VCaP (cell line): Measurements from ENCODE around the gene PCCA.
A peak's percentile ranks its signal among the peaks of the same experiment; 100 is the strongest.
"Not testable (repeated sequence)": the region's sequence is repeated elsewhere in the genome, so short reads cannot be mapped to it uniquely, and the experiment has no call there.

Source experiments
- H3K27ac ChIP-seq: fragments of 450-650 bp; 2 replicates; pipeline ENCODE4 v1.5.1; 2017
- TF ChIP-seq, protein P1 (sequence below): fragments of 450-650 bp; conservative IDR thresholded peaks from 2 replicates; pipeline ENCODE4 v1.5.1; 2017; ENCODE audit warnings: mild to moderate bottlenecking, moderate library complexity

The PCCA gene

DNA sequence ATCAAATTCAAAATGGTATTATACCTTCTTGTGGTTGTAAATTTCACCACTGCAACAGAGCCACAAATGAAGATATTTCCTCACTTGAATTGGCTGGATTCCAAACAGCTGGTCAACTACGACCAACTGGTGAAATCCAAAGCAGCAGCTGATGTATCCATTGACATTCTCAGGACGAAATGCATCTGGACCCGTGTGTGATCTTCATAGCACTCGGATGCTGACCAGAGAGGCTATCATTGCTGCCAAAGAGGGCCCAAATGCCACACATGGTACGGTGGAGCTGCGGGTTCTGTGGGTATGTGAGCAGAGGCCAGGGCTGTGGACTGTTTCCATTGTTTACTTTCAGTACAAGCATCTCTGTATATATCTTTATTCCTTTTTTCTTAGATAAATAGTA, 25.6 kb upstream of the PCCA start:
- H3K27ac ChIP-seq = no peak overlapping the region
- TF ChIP-seq, protein P1, sequence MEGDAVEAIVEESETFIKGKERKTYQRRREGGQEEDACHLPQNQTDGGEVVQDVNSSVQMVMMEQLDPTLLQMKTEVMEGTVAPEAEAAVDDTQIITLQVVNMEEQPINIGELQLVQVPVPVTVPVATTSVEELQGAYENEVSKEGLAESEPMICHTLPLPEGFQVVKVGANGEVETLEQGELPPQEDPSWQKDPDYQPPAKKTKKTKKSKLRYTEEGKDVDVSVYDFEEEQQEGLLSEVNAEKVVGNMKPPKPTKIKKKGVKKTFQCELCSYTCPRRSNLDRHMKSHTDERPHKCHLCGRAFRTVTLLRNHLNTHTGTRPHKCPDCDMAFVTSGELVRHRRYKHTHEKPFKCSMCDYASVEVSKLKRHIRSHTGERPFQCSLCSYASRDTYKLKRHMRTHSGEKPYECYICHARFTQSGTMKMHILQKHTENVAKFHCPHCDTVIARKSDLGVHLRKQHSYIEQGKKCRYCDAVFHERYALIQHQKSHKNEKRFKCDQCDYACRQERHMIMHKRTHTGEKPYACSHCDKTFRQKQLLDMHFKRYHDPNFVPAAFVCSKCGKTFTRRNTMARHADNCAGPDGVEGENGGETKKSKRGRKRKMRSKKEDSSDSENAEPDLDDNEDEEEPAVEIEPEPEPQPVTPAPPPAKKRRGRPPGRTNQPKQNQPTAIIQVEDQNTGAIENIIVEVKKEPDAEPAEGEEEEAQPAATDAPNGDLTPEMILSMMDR = no peak

DNA sequence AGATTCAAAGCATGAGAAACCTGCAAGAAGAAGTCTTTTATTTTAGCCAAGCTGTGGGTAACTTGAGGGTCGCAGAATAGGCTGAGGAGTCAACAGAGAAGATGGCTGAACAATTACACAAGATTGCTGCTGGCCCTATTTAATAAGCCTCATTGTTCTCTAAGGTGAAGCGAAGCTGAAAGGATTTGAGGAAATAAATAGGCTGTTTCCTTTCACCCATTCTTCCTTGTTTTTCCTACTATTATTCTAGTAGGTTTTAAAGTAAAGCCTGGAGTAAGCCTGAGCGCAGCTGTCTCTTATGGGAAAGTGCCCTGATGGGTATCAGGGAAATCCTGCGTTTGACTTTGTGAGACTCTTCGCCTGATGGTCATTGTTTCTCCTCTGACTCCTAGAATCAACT, 25.0 kb upstream of the PCCA start:
- H3K27ac ChIP-seq = no peak overlapping the region
- TF ChIP-seq, protein P1 = no peak

DNA sequence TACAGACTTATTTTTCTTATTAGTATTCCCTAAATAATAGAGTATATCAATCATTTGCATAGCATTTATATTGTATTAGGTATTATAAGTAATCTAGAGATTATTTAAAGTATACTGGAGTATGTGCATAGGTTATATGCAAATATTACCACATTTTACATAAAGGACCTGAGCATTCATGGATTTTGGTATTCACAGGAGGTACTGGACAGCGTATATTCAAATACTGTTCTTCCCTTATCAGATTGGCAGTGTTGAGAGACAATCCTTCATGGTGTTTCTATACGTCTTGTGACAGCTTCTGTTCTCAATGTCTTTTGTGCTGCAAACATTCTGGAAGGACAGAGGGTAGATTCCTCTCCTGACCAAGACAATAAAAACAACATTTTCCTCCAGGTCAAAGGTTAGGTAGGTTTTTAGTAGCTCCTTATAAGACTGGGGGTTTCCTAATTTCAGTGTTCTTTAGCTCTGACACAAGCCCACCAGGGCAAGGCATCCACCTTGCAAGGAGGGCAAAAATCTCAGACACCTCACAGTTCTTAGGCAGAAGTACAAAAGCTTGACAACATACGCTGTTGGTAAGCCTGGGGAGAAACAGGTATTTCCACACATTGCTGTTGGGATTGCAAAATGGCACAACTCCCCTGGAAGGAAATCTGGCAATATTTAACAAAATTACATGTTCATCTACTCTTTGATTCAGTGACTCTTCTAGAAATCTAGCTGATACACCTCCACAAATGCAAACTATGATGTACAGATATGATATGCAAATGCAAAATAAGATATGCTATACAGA, 20.6 kb upstream of the PCCA start:
- H3K27ac ChIP-seq = no peak overlapping the region
- TF ChIP-seq, protein P1 = no peak

DNA sequence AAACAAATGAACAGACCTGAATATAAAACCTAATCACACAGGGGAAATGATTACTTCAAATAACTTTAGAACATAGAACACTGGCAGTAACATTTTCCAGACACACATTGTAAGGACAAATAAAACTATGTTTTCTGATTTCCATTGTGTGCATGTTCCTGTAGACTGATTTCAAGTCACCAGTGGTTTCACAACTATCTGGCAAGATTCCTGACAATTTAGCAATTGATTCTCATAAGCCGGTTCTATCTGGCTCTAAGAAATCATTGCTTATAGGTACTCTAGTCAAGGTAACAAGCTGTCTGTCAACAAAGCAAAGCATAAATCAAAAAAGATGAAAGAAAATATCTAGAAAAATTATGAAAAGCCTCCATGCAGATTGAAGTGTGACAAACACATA, 19.6 kb upstream of the PCCA start:
- no peak overlapping the region for H3K27ac ChIP-seq
- TF ChIP-seq, protein P1 = no peak

DNA sequence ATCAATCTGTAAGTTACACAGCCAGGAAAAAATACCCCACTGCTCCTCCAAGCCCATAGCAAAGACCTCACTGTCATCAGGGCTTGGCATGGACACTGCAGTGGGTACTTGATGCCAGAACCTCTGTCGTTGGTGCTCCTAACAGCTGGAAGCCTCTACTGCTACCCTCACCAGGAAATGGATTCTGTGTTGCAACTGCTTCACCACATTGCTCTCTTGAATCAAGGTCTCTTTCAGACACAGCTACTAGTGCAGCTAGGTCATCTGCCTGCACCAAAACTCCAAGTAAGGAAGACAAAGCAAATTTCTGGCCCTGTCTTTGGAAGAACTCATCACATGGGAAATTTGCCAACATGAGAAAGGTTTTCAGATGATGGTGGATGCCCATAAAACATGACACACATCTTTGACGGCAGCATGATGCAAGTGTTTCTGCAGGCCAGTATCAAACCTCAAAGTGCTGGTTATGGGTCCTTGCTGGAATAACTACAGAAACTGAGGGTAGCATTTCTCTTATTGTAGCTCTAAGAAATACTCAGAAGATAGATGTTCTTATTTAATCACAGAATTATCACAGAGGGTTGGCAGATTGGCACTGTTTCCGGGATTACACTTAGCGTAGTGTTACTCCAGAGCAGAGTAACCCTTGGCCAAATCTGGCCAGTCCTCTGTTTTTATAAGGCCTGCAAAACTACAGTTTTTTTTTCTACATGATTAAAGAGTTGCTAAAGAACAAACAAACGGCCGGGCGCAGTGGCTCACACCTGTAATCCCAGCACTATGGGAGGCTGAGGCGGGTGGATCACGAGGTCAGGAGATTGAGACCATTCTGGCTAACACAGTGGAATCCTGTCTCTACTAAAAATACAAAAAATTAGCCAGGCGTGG, 12.9 kb upstream of the PCCA start:
- no peak overlapping the region for H3K27ac ChIP-seq
- TF ChIP-seq, protein P1 = no peak

DNA sequence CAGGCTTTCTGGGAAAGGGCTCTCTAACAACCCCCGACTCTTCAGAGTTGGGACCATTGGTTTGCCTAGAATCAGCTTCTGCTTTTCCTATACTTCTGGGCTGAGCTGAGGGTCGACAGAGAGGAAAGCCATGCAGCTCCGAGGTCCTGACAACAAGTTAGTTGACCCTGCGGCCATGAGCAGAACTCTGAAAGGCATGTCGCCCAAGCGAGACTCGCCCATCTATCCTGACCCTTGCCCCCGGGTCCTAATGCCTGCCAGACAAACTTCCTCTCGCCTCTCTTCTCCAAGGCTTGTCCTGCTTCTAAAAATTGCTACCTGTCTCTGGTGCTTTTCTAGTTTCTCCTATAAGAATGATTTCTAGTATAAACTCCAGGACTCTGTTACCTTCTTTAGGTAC, 9.9 kb upstream of the PCCA start:
- not testable (repeated sequence) for H3K27ac ChIP-seq

DNA sequence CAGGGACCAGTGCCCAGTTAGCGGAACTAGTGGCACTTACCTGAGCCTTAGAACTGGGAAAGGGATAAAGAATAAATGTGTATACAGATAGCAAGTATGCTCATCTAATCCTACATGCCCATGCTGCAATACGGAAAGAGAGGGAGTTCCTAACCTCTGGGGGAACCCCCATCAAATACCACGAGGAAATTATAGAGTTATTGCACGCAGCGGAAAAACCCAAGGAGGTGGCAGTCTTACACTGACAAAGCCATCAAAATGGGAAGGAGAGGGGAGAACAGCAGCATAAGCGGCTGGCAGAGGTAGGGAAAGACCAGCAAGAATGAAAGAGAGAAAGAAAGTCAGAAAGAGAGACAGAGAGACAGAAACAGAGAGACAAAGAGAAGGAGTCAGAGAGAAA, 5.5 kb upstream of the PCCA start:
- not testable (repeated sequence) for H3K27ac ChIP-seq

DNA sequence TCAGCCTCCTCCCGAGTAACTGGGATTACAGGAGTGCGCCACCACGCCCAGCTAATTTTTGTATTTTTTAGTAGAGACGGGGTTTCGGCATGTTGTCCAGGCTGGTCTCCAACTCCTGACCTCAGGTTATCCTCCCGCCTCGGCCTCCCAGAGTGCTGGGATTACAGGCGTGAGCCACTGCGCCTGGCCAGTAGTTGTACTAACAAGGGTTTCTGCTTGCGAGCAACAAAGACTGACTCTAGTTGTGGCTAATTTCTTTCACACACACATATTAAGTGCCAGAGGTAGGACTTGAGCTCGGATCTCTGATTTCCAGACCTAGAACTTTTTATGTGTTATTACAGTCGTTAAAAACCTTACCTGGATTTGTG, 635 bp upstream of the PCCA start:
- TF ChIP-seq, protein P1 = no peak
- H3K27ac ChIP-seq = peak overlapping the region; percentile 85
